Measurements from ENCODE around the gene PSMG4.

DNA sequence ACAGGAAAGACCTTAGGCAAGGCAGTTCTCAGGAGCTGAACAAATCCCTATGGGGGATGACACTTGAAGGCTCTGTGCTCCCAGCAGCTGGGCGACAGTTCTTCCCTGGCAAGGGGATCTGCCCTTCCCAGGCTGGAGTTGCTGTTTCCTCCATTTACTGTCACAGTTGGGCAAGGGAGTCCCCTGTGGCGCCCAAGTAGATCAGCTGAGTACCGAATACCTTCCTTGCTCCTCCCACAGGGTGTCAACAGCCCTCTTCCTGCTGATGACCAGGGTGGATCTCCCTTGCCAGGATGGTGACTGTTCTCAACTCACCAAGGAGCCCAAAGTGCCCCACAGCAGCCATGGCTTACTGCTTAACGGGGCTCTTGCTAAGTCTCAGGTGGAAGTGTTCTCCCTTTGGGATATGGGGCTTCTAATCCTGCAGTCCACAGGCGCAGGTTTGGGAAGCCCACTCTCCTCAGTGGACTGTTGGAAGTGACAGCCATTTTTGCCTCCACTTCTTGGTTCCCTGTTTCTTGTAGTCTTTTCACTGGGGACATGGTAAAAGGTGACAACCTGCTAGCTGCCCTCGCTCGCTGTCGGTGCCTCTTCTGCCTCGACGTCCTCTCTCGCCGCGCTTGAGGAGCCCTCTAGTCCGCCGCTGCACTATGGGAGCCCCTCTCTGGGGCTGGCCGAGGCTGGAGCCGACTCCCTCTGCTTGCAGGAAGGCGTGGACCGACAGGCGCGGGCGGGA is 5.7 kb upstream of the PSMG4 start:
- TF ChIP-seq, protein P1, sequence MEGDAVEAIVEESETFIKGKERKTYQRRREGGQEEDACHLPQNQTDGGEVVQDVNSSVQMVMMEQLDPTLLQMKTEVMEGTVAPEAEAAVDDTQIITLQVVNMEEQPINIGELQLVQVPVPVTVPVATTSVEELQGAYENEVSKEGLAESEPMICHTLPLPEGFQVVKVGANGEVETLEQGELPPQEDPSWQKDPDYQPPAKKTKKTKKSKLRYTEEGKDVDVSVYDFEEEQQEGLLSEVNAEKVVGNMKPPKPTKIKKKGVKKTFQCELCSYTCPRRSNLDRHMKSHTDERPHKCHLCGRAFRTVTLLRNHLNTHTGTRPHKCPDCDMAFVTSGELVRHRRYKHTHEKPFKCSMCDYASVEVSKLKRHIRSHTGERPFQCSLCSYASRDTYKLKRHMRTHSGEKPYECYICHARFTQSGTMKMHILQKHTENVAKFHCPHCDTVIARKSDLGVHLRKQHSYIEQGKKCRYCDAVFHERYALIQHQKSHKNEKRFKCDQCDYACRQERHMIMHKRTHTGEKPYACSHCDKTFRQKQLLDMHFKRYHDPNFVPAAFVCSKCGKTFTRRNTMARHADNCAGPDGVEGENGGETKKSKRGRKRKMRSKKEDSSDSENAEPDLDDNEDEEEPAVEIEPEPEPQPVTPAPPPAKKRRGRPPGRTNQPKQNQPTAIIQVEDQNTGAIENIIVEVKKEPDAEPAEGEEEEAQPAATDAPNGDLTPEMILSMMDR (IDR thresholded peaks at IDR 0.05; ENCODE audit: low read depth, low read length): no peak
- TF ChIP-seq EZH2phosphoT487 (IDR thresholded peaks at IDR 0.05; ENCODE audit: low read depth): no peak

Data from OCI-LY3 (cell line).